ENCODE data around the gene LGR4. TPM values are rescaled to one million over a fixed set of nuclear protein-coding genes. Genes with fewer than 3 reads are reported as not detected.

Gene LGR4
- total and polyA plus RNA-seq, 9 of the 15 experiments (the other 6 are each of a cell fraction or from before 2014, with no cell fraction given): 0.94 to 10.1 (median 5.8) TPM

GRCh38 chr11:27392278-27393114, 80.1 kb downstream of the LGR4 start (continued):
- TF ChIP-seq ZMIZ1 (IDR thresholded peaks at IDR 0.05; ENCODE audit: low read depth in 2 of 2, low read length in 2 of 2) (peak in 1 of 2 experiments; percentile 75; a peak in 2 of 4 replicates), HMBOX1 (IDR thresholded peaks at IDR 0.05) (peak; percentile 99), ZNF311 (CRISPR knock-in tag; IDR thresholded peaks at IDR 0.05) (no peak), CHD1 (IDR thresholded peaks at IDR 0.05; ENCODE audit: low read length) (no peak), ZNF696 (CRISPR knock-in tag; conservative IDR thresholded peaks at IDR 0.05) (no peak), ZNF592 (IDR thresholded peaks at IDR 0.05) (no peak; the same call in 1 of the 2 replicates), RNF219 (CRISPR knock-in tag; IDR thresholded peaks at IDR 0.05) (no peak), MEIS2 (IDR thresholded peaks at IDR 0.05; ENCODE audit: partially characterized antibody) (peak; percentile 79), HNRNPUL1 (IDR thresholded peaks at IDR 0.05; ENCODE audit: low read length) (no peak), MTA3 (IDR thresholded peaks at IDR 0.05; ENCODE audit: borderline replicate concordance) (peak; percentile 53), MCM5 (IDR thresholded peaks at IDR 0.05; ENCODE audit: low read depth) (no peak), ZNF707 (CRISPR knock-in tag; conservative IDR thresholded peaks at IDR 0.05) (no peak), ZNF639 (CRISPR knock-in tag; conservative IDR thresholded peaks at IDR 0.05 in 1 of 2, IDR thresholded peaks at IDR 0.05 in 1 of 2) (0 out of 4 replicates have a peak, but pooled peaks of 1 of the 2 experiments have one; percentile 43)
